Fibroblast of skin of right quadriceps (primary cell): ENCODE measurements around the gene ABL2.
A peak's percentile ranks its signal among the peaks of the same experiment; 100 is the strongest.

Experiments used
- DNase-seq: peaks from one replicate; pipeline ENCODE4 v3.0.0-alpha.2; 2013

The ABL2 gene

GRCh38 chr1:179090522-179090921, 139.0 kb downstream of the ABL2 start:
- DNase-seq, result no peak

GRCh38 chr1:179089827-179090482, 139.5 kb downstream of the ABL2 start:
- no peak for DNase-seq

GRCh38 chr1:179087665-179088064, 141.8 kb downstream of the ABL2 start:
- peak; percentile 22 for DNase-seq

GRCh38 chr1:179083533-179083932, 145.9 kb downstream of the ABL2 start:
- DNase-seq, result no peak

- DNase-seq, result peak; percentile 34
These were observed 146.5 kb downstream of the ABL2 start for GRCh38 chr1:179082999-179083335.

GRCh38 chr1:179082333-179082998, 147.0 kb downstream of the ABL2 start:
- peak; percentile 21 for DNase-seq

GRCh38 chr1:179081687-179082332, 147.7 kb downstream of the ABL2 start, which contains the start of gene TOR3A:
Gene TOR3A, plus strand, starts transcription at chr1:179082070. Its CDS starts 59 bp downstream, at chr1:179082129.
- peak; percentile 84 for DNase-seq

GRCh38 chr1:179080866-179081686, 148.4 kb downstream of the ABL2 start:
- no peak for DNase-seq

- peak; percentile 74 for DNase-seq
These were observed 150.2 kb downstream of the ABL2 start for GRCh38 chr1:179079113-179079761.

GRCh38 chr1:179077396-179077795, 152.1 kb downstream of the ABL2 start:
- DNase-seq, result peak; percentile 42

GRCh38 chr1:179066471-179066870, 163.0 kb downstream of the ABL2 start:
- DNase-seq, result no peak

- DNase-seq, result peak; percentile 37
These were observed 167.9 kb downstream of the ABL2 start for GRCh38 chr1:179061360-179062282.

- DNase-seq, result peak; percentile 89
These were observed 170.7 kb downstream of the ABL2 start for GRCh38 chr1:179058487-179059483.

GRCh38 chr1:179055937-179056336, 173.5 kb downstream of the ABL2 start:
- peak; percentile 45 for DNase-seq

- DNase-seq, result no peak
These were observed 176.0 kb downstream of the ABL2 start for GRCh38 chr1:179053486-179053885.

GRCh38 chr1:179052776-179053175, 176.7 kb downstream of the ABL2 start:
- no peak for DNase-seq
